AG04450 (cell line): ENCODE measurements around the gene SMIM36. TPM values are rescaled to one million over a fixed set of nuclear protein-coding genes. Genes with fewer than 3 reads are reported as not detected.

Source experiments
- CTCF ChIA-PET: fragments of 300-600, 350-600 bp; formaldehyde crosslinking; extraction: SDS; loops from one replicate; lab custom pipeline; 2022; ENCODE audit warnings: antibody characterized with exemption, inconsistent platforms; lab: Charles Lee
- POLR2A ChIA-PET: fragments of 350-600 bp; formaldehyde crosslinking; extraction: SDS; loops from one replicate; lab custom pipeline; 2021; ENCODE audit warnings: antibody characterized with exemption, inconsistent platforms; lab: Yijun Ruan, JAX
- DNase-seq: peaks from one replicate; pipeline ENCODE4 v3.0.0-alpha.2; 2011; ENCODE audit warnings: low read depth, low spot score
- H3K27ac ChIP-seq: one replicate; pipeline ENCODE4 v1.5.1; 2012; ENCODE audit warnings: low read depth, low read length, control low read depth
- H3K27me3 ChIP-seq: one replicate; pipeline ENCODE4 v1.6.0; 2012; ENCODE audit warnings: low read length; ENCODE audit not compliant: control insufficient read depth, insufficient read depth
- H3K4me3 ChIP-seq: 2 replicates; pipeline ENCODE4 v1.5.1; 2011; ENCODE audit warnings: mild to moderate bottlenecking, low read depth, low read length, control low read depth
- H3K9me3 ChIP-seq: 2 replicates; pipeline ENCODE4 v1.5.1; 2012; ENCODE audit warnings: low read length; ENCODE audit not compliant: control insufficient read depth, insufficient read depth
- CTCF ChIP-seq: IDR thresholded peaks from 2 replicates; pipeline ENCODE4 v1.5.1; 2011; ENCODE audit warnings: low read depth, low read length, control low read depth, inconsistent platforms
- polyA plus RNA-seq: library from polyadenylated mRNA; depleted of rRNA; stranded (reverse); fragments of >200 nt; gene quantifications from 2 replicates; pipeline ENCODE4 v1.2.3, GENCODE V29; 2011

The SMIM36 gene
- polyA plus RNA-seq, 1 experiment = not detected

GRCh38 chr17:55533608-55534007 lies 22.4 kb upstream of the SMIM36 start:
- CTCF ChIA-PET = interaction anchor here (0.7 to 14.6 kb wide), 7 partner anchors 19 to 307 kb away, joined by 3 to 568 read pairs (median 12); no protein-coding TSS in a partner anchor
- TF ChIP-seq CTCF = no peak
- no peaks in the 10 kb centered on the region for H3K27me3 ChIP-seq
- POLR2A ChIA-PET = no interaction called here
- H3K27ac ChIP-seq = no peak overlapping the region
- no peaks in the 10 kb centered on the region for H3K9me3 ChIP-seq
- DNase-seq = no peak
- no peak overlapping the region for H3K4me3 ChIP-seq

DNA sequence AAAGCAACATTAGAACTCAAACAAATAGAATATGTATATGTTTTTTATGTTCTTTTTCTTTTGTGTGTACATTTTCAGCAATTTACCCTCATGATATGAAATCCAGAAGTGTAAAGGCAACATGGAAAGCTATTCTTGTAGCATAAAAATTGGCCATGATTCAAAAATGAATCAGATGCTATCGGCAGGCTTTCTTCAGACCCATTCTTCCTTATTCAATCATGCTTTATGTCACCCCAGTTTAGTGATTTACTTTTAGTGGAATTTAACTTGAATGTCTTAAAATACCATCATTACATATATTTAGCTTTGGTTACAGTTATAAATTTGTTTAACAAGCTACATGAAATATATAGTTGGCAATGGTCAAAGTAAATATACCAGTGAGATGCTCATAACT lies 21.4 kb upstream of the SMIM36 start:
- H3K27me3 ChIP-seq = no peaks in the 10 kb centered on the region
- DNase-seq = no peak
- no peak overlapping the region for H3K27ac ChIP-seq
- no peaks in the 10 kb centered on the region for H3K9me3 ChIP-seq
- ChIA-PET CTCF (interaction anchor here (1.2 to 14.6 kb wide), 6 partner anchors 18 to 239 kb away, joined by 6 to 568 read pairs (median 14); no protein-coding TSS in a partner anchor), POLR2A (no interaction called here)
- no peak overlapping the region for H3K4me3 ChIP-seq
- TF ChIP-seq CTCF = no peak

DNA sequence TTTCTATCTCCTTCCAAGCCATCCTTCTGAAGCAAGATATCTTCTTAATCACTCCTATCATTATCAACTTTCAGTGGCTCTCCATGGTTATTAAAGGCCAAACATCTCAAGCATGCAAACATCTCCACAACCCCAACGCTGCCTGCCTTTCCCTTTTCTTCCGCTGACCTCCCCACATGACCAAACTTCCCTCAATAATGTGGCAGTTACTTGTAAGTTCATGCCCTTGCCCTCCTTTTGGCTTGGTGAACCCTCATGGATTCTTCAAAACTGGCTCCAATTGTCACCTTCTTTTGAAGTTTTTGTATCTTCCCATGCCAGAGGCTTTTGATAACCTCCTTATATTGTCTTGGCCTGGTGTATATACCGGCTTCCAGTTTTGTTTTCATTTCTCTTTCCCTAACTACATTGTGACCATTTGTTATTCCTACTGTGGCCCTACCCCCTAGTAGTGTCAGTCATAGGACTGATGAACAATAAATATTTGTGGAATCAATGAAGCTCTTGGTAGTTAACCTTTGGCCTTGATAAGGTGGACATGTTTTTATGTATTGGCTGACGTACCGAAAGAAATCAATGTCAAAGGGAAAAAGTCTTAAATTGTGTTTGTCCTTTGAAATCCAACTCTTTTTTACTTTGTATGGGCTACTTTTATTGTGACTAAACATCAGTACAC lies 19.9 kb upstream of the SMIM36 start:
- no peak for TF ChIP-seq CTCF
- ChIA-PET POLR2A (no interaction called here), CTCF (interaction anchor here (0.7 to 14.6 kb wide), 8 partner anchors 17 to 241 kb away, joined by 3 to 568 read pairs (median 14); no protein-coding TSS in a partner anchor)

GRCh38 chr17:55530064-55530463 lies 18.8 kb upstream of the SMIM36 start:
- TF ChIP-seq CTCF = no peak
- ChIA-PET CTCF (interaction anchor here (1.3 to 14.6 kb wide), 4 partner anchors 73 to 242 kb away, joined by 7 to 568 read pairs (median 126); no protein-coding TSS in a partner anchor), POLR2A (no interaction called here)
- Histone ChIP-seq H3K27me3 (no peaks in the 10 kb centered on the region), H3K4me3 (no peak overlapping the region), H3K9me3 (no peaks in the 10 kb centered on the region), H3K27ac (no peak overlapping the region)
- no peak for DNase-seq

More for the DNA sequence above, 19.9 kb upstream of the SMIM36 start:
- DNase-seq = no peak
- Histone ChIP-seq H3K27ac (no peak overlapping the region), H3K4me3 (no peak overlapping the region), H3K9me3 (no peaks in the 10 kb centered on the region), H3K27me3 (no peaks in the 10 kb centered on the region)

DNA sequence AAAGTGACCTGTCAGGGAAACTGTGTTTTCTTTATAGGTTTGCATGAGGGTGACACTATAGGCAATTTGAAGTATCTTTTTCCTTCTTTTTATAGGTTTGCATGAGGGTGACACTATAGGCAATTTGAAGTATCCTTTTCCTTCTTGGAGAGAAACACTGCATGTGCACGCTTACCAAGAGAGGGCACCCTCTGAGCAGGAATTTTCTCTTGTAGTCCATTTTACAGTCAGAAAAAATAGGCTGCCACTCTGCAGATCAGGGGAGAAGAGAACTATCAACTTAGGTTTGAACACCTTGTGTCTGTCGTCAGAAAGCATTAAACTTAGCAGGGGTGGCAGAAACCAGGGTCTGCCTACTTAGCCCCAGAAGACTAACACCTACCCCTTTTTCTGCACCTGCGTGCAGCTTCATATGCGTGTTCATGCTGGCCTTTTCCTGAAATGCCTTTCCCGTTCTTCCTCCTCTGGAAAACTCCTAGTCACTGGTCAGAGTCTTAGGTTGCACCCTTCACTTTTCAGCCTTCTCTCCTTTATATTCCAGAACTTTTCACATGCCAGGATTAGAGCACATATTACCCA lies 16.4 kb upstream of the SMIM36 start:
- Histone ChIP-seq H3K27me3 (no peaks in the 10 kb centered on the region), H3K4me3 (no peak overlapping the region), H3K9me3 (no peaks in the 10 kb centered on the region), H3K27ac (no peak overlapping the region)
- peak; percentile 44 for DNase-seq
- ChIA-PET CTCF (interaction anchor here (0.6 to 14.6 kb wide), 36 partner anchors 11 to 534 kb away, joined by 3 to 568 read pairs (median 8); partner anchors contain the start of genes PCTP and TMEM100), POLR2A (no interaction called here)
- TF ChIP-seq CTCF = peak; percentile 81
